NCI-H146 treated with DMSO at 0.1 percent for 48 hours (cell line): ENCODE data around the gene TENM3.

Experiments
- DNase-seq: peaks from one replicate; lab custom pipeline; 2025; ENCODE audit not compliant: unreplicated experiment; lab: John Stamatoyannopoulos, UW

Gene TENM3

GRCh38 chr4:182252220-182252619 is 9.0 kb downstream of the TENM3 start:
- DNase-seq, result no peak

DNA sequence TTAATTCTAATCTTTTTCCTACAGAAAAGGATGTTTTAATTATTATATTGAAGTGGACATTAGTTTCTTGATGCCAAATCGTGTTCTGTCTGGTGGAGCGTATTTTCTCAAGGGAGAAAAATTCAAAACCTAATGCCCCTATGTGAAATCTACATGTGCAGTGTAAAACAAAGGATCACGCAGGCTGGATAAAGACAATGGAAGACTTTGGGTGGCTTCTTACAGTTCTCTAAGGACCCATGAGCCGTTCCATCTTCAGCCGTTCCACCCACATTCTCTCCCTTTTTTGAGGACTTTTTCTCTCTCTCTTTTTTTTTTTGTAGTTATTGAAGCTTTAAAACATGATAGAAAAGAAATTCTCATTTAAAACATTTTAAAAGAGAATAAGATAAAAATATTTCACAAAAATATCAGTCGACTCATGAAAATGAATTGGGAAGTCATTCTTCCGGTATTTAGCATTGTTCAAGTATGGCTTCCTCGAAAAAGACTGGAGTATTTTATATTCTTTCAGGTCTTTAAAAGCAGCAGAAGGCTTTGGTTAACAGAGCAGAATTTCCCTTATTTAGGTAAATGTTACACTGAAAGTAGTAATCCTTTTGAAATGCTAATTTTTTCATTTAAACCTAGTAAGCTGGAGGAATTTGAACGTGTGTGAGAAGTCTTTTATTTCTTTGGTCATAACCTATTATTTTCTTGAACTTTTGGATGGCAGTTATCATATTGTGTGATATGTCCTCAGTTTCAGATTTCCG is 11.0 kb downstream of the TENM3 start:
- no peak for DNase-seq

GRCh38 chr4:182255441-182256190 is 12.4 kb downstream of the TENM3 start:
- no peak for DNase-seq

GRCh38 chr4:182257016-182257415 is 13.8 kb downstream of the TENM3 start:
- no peak for DNase-seq

DNA sequence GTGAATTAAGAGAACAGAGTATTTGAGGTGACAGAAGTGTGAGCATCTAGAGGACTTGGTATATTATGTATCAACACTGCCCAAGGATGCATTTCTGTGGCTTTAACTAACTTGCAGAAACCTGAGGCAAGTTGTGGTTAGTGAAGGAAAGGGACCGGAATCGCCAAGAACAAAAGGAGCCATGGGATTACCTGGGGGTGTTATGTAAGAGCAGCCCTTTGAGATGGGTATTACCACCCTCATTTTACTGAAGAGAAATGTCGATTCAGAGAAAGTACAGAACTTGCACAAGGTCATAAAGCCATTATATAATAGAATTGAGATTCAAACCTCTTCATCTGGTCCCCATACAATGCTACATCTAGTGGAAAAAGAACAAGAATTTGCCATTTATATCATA is 14.3 kb downstream of the TENM3 start:
- no peak for DNase-seq

GRCh38 chr4:182258441-182259000 is 15.3 kb downstream of the TENM3 start:
- DNase-seq, result no peak

DNA sequence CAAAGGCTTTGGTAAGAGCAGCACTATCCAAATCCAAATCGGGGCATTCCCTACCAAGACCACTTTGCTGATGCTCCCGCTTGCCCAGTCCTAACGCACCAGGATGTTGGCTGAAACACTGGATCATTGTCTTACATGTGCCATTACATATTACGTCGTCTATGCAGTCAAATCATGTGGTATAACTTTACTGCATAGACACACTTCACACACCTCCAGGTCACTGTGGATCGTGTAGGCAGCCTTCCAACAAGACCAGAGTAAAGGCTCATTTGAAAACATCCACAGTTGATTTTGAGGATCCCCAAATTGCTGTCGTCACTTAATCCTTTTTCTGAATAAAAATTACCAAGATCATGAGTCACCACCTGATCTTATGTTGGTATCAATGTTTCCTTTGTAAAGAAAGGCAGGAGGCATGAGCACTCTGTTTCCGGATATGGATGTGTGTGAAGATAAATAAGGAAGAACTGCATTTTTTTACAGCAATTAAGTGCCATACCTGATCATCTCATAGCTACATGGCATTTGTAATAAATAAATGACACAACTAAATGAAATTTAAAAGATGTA is 18.5 kb downstream of the TENM3 start:
- DNase-seq, result no peak

GRCh38 chr4:182263562-182263961 is 20.4 kb downstream of the TENM3 start:
- DNase-seq, result no peak

DNA sequence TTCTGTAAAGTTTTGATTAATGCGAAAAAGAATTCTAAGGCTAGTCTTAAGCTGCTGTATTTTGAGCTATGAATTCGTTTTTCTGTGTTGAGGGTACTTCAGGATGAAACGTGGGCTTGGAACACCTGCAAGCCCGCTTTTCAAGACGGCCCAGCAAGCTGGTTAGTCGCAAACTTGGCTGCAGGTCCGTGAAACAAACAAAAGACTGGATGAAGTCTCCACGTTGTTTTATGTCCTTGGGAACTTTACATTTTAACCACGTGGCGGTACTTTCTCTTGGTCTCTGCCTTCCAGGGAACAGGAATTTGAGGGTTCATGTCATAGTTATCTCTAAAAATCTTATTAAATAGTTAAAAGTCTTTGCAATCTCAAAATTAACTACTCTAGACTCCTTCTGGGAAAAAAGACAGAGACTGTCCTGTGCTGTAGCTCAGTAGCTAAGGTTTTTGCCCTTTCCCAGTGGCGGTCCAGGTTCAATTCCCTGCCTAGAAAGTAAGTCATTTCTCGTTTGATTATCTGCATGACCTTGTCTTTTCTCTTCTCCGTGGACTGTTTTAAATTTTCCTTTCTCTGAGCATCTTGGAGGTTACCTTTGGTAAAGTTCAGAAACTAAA is 21.0 kb downstream of the TENM3 start:
- no peak for DNase-seq

DNA sequence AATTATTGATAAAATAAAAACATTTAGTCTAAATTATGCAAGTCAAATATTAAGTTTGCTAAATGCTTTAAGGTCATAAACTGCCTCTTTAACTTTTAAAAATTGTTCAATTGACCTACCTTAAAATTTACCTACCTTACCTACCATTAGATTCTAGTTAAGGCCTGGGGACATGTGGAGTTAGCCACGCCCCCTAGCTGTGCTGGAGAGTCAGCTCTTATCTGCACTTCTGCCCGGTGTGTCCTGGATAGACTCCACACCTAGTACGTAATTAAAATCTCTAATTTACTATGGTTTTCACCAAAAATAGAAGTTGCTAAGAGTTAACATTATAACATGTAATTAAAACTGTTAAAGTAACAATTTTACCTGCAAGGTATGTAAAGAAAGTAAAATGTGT is 22.7 kb downstream of the TENM3 start:
- no peak for DNase-seq

DNA sequence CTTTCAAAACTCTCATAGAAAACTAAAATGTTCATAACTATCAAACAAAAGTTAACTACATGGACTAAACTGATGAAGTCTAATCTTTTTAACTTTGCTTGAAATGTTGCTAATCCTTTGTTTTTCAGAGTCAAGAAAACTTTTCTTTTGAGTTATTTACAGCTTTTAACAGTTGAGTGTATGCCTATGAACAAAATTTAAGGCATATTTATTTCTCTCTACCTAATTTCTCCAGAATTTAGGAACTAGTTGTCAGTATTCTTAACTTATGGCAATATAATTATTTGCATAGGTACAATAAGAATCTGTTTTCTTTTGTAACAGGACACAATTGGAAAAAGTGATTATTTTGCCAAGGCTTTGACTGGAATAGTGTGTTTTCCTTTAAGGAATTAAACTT is 23.8 kb downstream of the TENM3 start:
- DNase-seq, result no peak

DNA sequence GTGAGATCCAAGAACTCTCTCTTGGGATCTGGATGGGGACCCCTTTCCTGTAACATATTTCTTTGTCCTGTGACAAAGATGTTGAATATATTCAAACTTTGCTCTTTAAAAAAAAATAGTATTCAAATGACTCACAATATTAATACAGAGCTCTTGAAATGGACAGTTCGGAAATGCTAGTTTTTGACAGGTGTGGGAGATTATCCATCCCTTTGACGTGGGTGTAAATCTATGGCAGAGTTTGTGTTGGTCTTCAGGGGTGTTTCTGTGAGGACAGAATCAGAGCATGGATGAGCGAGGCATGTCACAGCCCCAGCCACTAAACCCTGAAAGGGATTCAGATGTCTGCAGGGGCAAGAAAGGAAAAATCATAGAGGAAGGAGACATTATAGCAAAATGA is 25.8 kb downstream of the TENM3 start:
- no peak for DNase-seq

DNA sequence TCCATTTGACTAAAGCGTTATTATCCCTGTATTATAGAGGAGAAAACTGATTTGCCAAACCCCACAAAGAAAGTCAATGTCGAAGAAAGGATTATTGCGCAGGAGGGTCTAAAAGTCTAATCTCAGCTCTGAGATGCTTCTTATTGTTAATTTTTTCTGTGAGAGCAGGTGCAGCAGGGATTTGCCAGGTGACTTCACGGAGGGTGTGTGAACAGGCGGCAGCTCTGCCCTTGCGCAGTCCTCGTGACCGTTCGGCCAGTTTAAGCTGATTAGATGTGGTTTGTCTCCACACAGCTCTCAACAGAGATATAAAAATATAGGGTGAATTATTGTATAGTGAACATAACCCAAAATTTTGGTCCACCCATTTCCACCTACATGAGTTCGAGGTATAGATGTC is 28.5 kb downstream of the TENM3 start:
- no peak for DNase-seq

- no peak for DNase-seq
Observed at GRCh38 chr4:182272151-182272550, 28.9 kb downstream of the TENM3 start.

DNA sequence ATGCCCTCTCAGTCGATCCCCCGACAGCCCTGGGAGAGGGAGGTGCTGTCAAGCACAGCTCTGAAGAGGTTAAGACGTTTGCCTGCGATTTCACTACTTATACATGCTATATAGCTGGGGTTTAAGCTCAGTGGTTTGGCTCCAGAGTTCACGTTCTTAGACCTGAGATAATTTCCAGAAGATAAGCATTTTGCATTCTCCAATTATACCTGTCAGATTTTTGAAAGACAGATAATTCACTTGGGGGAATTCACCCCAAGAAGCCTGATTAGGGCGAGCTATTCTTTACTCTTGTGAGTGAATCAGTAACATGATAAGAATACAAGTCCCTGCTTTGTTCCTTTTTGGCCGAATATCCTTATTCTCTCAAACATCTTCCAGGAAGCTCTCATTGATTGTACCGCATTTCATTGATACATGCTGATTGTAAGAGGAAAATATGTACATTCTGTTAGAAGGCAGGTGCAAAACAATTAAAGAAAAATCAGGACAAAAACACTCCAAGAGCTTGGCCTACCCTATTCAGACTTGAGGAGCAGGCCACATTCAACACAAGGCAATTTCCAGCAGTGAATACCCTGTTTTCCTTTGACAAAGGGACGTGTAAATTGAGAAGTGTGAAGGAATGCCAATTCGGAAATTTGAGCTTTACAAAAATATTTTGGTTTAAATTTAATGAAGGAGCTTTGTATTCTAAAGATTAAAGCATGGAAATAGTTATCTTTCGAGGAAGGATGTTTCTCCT is 30.2 kb downstream of the TENM3 start:
- no peak for DNase-seq

DNA sequence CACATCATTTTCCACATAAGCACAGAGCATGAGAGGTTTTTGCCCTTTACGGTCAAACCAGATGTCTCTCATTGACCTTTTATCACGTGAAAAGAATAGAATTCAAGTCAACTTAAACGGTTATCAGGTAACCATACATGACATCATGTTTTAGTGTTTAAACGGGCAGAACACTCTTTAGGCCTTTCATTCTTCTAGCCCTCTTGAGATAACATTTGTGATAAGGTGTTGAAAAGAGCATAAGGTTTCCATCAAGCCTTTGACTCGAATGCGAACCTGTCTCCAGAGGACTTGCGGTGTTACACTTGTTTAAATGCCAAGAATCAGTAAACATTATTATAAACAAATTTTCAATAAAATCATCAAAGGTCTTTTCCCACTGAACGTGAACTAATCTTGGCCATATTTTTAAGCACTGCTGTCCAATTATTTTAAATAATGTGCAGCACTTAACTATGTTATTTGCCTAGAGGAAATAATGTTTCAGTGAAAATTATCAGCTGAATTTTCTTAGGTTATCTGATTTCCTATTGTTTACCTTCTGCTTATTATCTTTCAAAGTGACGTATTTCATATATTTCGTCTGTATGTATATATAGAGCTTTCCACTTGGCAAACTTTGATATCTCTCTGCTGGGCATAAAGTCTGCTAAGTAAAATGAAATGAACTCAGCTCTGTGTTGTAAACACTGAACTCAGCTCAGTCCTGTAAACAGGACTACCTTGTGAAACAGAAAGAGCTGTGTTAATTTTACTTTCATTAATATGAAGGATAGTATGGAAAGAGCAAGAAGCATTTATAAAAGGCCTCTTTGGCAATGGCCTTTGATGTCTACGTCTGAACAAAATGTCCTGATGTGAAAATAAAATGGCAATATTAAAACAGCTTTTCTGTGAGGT is 33.3 kb downstream of the TENM3 start:
- DNase-seq, result peak; percentile 78

GRCh38 chr4:182277377-182277776 is 34.2 kb downstream of the TENM3 start:
- no peak for DNase-seq

- DNase-seq, result no peak
Observed at GRCh38 chr4:182278729-182279128, 35.5 kb downstream of the TENM3 start.

DNA sequence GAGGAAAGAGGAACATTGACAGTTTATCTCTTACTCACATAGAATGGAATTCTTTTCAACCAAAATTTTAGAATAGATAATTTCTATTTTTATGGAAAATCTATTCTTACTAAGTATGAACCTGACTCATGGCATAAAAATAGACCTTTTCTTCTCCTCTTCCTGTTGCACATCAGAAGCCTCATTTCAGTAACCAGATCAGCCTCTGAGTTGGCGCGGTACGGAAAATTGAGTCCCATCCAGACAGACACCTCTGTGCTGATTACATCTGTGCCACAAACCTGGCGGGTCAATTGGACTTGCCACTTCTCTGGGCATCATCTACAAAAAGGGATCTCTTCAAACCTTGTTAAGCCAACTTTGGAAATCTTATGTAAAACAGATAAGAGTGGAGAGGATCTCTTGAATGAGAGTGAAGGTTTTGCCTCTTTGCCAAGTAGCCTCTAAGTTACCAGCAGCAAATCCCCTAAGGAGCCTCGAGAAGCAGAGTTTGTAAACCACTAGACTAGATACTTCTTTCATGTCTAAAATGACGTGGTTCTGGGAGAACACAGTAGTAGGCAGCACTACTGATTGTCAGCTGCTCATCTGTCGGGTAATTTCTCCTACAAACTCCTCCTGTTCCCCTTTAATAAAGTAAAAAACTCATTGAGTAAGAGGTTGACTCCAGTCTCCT is 37.4 kb downstream of the TENM3 start:
- DNase-seq, result no peak
